Astrocyte (in vitro differentiated cells and primary cell): ENCODE results near the gene BTBD1.

ENCODE experiments used
- CTCF ChIP-seq: IDR thresholded peaks from 2 replicates; pipeline ENCODE4 v1.5.1; 2011; ENCODE audit warnings: low read depth, mild to moderate bottlenecking, inconsistent platforms, low read length, moderate library complexity; ENCODE audit not compliant: insufficient read depth
- EZH2 ChIP-seq: IDR thresholded peaks from 2 replicates; pipeline ENCODE4 v1.6.1; 2012; ENCODE audit warnings: mild to moderate bottlenecking, low read length, inconsistent platforms; ENCODE audit not compliant: insufficient read depth

DNA sequence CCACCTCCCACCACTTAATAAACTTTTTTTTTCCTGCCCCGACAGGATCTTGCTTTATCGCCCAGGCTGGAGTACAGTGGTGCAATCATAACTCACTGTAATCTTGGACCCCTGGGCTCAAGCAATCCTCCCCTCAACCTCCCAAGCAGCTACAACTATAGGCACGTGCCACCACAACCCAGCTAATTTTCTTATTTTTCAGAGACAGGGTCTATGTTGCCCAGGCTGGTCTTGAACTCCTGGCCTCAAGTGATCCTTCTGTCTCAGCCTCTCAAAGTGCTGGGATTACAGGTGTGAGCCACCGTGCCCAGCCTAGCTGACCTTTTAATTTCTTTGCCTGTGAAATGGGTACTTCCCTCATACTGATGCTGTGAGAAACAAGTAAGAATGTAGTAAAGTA is 51.7 kb downstream of the BTBD1 start:
- no peak for TF ChIP-seq CTCF
- no peak for TF ChIP-seq EZH2
